ENCODE results near the gene ARVCF. TPM values are rescaled to one million over a fixed set of nuclear protein-coding genes. Genes with fewer than 3 reads are reported as not detected.

The ARVCF gene
- total RNA-seq, 1 donor from 2014 or later: 109 TPM

- H3K4me3 ChIP-seq (ENCODE audit: low read depth, low read length): no peak overlapping the region
- TF ChIP-seq CTCF (conservative IDR thresholded peaks at IDR 0.05; ENCODE audit: low read depth, low read length): no peak
Measured at GRCh38 chr22:20056161-20056560, 39.5 kb upstream of the ARVCF start.

DNA sequence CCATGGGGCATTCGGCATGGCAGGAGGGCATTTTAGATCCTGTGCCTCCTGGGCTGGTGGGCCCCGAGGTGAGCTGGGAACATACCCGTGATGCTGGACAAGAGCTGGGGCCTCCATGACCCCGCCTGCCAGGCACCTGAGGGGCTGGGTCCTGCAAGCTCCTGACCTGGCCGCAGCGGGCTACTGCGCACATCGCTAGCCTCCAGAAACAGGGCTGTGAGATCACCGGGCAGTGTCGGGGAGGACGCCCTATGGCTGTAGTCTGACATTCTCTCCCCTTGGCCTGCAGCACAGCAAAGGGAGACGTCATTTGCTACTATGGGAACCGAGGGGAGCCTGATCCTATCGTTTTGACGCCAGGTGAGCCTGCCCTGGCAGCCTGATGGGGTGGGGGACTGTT lies 39.0 kb upstream of the ARVCF start:
- TF ChIP-seq CTCF (conservative IDR thresholded peaks at IDR 0.05; ENCODE audit: low read depth, low read length): no peak
- DNase-seq (ENCODE audit: low read depth): no peak
- H3K4me3 ChIP-seq (ENCODE audit: low read depth, low read length): no peak overlapping the region

More at GRCh38 chr22:20056161-20056560, 39.5 kb upstream of the ARVCF start:
- no peak for DNase-seq (ENCODE audit: low read depth)

DNA sequence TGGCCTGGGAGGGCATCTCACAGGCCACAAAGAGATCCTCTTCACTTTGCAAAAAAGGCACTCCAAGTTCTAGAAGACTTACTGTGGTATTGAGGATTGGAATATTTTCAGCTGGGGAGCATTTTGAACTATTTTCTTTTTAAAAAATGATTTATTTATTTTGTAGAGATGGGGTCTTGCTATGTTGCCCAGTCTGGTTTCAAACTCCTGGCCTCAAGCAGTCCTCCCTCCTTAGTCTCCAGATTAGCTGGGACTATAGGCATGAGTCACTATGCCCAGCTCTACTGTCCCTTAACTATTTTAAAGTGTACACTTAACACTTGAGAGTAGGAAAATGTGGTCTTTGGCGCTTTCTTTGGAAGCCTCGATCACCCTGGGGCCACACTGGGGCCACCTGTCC lies 38.5 kb upstream of the ARVCF start:
- no peak overlapping the region for H3K4me3 ChIP-seq (ENCODE audit: low read depth, low read length)
- TF ChIP-seq CTCF (conservative IDR thresholded peaks at IDR 0.05; ENCODE audit: low read depth, low read length): no peak
- no peak for DNase-seq (ENCODE audit: low read depth)

DNA sequence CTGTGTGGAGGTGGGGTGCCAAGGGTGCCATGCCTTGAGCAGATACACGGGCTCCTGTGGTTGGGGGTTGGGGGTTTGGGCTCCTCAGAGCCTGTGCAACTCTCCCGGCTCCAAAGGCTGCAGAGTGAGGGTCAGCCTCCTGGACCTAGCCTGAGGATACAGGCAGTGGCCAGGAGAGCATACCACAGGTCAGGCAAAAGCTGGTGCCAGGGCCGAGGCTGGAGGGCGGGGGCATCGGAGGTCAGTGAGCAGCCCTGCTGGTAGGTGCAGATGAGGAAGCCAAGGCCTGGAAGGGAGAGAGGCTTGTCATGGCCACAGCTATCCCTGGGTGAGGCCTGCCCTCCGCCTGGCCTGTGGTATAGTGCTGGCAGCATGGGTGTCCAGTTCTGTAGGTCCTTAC lies 37.9 kb upstream of the ARVCF start:
- H3K4me3 ChIP-seq (ENCODE audit: low read depth, low read length): no peak overlapping the region
- DNase-seq (ENCODE audit: low read depth): no peak
- TF ChIP-seq CTCF (conservative IDR thresholded peaks at IDR 0.05; ENCODE audit: low read depth, low read length): no peak

- H3K4me3 ChIP-seq (ENCODE audit: low read depth, low read length): no peak overlapping the region
- TF ChIP-seq CTCF (conservative IDR thresholded peaks at IDR 0.05; ENCODE audit: low read depth, low read length): no peak
- no peak for DNase-seq (ENCODE audit: low read depth)
Measured at GRCh38 chr22:20054034-20054427, 37.4 kb upstream of the ARVCF start.

DNA sequence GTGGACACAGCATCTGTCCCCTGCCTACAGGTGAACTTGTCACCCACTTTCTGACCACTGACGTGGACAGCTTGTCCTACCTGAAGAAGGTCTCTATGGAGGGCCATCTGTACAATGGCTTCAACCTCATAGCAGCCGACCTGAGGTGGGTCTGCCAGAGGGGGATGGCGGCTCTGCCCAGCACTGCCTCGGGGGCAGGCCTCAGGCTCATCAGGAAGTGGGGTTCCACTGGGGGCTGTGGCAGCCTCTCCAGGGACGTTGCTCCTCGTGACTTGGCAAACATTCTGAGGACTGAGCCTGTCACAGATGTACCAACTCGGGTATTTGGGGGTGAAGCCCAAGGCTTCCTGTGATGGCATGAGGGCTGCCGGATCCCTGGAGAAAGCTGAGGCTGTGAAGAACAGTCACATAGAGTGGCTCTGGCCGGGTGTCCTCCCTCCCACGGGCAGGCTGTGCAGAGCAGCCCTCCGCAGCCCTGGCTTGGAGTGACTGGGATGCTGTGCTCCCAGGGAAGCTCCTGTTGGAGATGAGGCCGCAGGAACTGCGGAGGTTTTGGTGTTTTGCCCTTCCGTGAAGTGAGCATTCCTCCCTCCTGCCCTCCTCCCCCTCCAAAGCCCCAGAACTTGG lies 36.9 kb upstream of the ARVCF start:
- no peak for DNase-seq (ENCODE audit: low read depth)
- H3K4me3 ChIP-seq (ENCODE audit: low read depth, low read length): no peak overlapping the region
- TF ChIP-seq CTCF (conservative IDR thresholded peaks at IDR 0.05; ENCODE audit: low read depth, low read length): no peak
